OCI-LY3 (cell line): ENCODE results near the gene DPYSL3.

Experiments
- H2AFZ ChIP-seq: fragments of 200-600, 300-600 bp; shearing (Covaris generic); 2 replicates; pipeline ENCODE4 v1.6.0; 2014; ENCODE audit warnings: antibody characterized with exemption, low read depth, low read length
- H3K27ac ChIP-seq: fragments of 200-600, 300-600 bp; sonication (generic); 2 replicates; pipeline ENCODE4 v1.5.1; 2014; ENCODE audit warnings: mild to moderate bottlenecking, low read length, moderate library complexity, mixed read lengths
- H3K27me3 ChIP-seq: fragments of 200-600, 300-600 bp; sonication (generic); 2 replicates; pipeline ENCODE4 v1.6.1; 2014; ENCODE audit warnings: low read depth, low read length, mixed read lengths
- H3K36me3 ChIP-seq: fragments of 200-600, 300-600 bp; sonication (generic); replicated peaks from 2 replicates; pipeline ENCODE3; 2014; ENCODE audit warnings: low read depth, low read length, mixed read lengths
- H3K4me1 ChIP-seq: fragments of 300-600, 200-600 bp; sonication (generic); 2 replicates; pipeline ENCODE4 v1.6.1; 2014; ENCODE audit warnings: low read length, mixed read lengths
- H3K4me2 ChIP-seq: fragments of 200-600, 300-600 bp; sonication (generic); 2 replicates; pipeline ENCODE4 v1.6.1; 2014; ENCODE audit warnings: low read length, mixed read lengths
- H3K4me3 ChIP-seq: fragments of 300-600, 200-600 bp; sonication (generic); 2 replicates; pipeline ENCODE4 v1.5.1; 2014; ENCODE audit warnings: antibody characterized with exemption, mild to moderate bottlenecking, low read length, moderate library complexity
- H3K79me2 ChIP-seq: fragments of 300-600, 200-600 bp; shearing (Covaris generic); 2 replicates; pipeline ENCODE4 v1.6.1; 2014; ENCODE audit warnings: mild to moderate bottlenecking, low read length, mixed read lengths
- H3K9ac ChIP-seq: fragments of 300-600, 200-600 bp; shearing (Covaris generic); 2 replicates; pipeline ENCODE4 v1.6.0; 2014; ENCODE audit warnings: mild to moderate bottlenecking, low read length, moderate library complexity
- H3K9me3 ChIP-seq: fragments of 200-600, 300-600 bp; shearing (Covaris generic); 2 replicates; pipeline ENCODE4 v1.6.1; 2014; ENCODE audit warnings: low read length, mixed read lengths; ENCODE audit not compliant: insufficient read depth
- H4K20me1 ChIP-seq: fragments of 200-600, 300-600 bp; sonication (generic); 2 replicates; pipeline ENCODE4 v1.6.1; 2016; ENCODE audit warnings: low read length, mixed read lengths; ENCODE audit not compliant: insufficient read depth
- EZH2phosphoT487 ChIP-seq: fragments of 200-600 bp; shearing (Covaris generic); IDR thresholded peaks from 2 replicates; pipeline ENCODE4 v1.6.1; 2018; ENCODE audit warnings: antibody characterized with exemption, mixed run types, low read depth
- TF ChIP-seq, protein P1 (sequence below): fragments of 200-600, 300-600 bp; sonication (generic); IDR thresholded peaks from 2 replicates; pipeline ENCODE4 v1.5.1; 2014; ENCODE audit warnings: antibody characterized with exemption, low read length, low read depth

DPYSL3 gene

DNA sequence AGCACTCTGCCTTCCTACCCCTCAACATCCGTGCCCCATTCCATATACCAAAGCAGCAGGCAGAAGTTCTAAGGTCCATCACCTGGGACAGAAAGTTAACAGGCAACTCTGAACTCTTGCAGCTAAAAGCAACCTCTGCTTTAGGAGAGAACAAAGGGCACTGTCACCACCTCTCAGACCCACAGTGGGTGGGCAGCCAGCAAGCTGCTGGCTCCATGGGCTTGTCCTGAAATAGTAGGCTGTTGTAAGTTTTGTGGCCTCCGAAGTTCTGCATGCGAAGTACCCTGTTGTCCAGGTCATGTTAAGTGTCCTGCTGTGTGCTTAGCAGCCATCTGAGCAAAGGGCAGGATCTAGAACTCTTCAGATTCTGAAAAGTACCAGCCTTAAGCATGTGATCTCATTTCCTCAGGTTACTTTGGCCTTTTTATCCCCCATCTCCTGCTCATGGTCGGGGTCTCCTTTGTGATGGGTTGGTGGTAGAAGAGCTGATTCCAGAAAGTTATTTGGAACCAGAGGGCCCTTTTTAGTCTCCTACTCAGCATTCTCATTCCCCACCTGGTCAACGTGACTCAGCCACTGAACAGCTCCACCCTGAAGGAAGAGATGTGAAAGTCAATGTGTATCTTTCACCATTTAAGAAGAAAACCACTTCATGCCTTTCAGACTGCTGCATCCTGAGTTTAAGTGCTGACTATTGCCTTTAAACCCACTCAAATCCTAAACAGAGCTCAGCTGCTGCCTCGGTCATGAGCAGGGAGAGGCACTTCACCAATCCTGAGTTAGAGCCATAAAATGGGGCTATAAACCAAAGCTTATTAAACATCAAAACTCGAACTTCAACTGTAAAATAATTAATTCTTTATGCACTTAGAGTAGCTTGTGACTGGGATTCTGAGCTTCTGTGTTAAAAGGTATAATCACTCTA, 121.4 kb downstream of the DPYSL3 start:
- Histone ChIP-seq H3K4me3 (no peak overlapping the region), H3K9ac (no peak overlapping the region), H3K36me3 (no peaks in the 10 kb centered on the region), H3K4me2 (no peak overlapping the region), H2AFZ (no peak overlapping the region), H4K20me1 (no peaks in the 10 kb centered on the region), H3K79me2 (no peaks in the 10 kb centered on the region), H3K4me1 (no peaks in the 10 kb centered on the region), H3K27me3 (no peaks in the 10 kb centered on the region; the same call in 1 of the 2 replicates), H3K9me3 (no peaks in the 10 kb centered on the region), H3K27ac (no peak overlapping the region)
- TF ChIP-seq, protein P1, sequence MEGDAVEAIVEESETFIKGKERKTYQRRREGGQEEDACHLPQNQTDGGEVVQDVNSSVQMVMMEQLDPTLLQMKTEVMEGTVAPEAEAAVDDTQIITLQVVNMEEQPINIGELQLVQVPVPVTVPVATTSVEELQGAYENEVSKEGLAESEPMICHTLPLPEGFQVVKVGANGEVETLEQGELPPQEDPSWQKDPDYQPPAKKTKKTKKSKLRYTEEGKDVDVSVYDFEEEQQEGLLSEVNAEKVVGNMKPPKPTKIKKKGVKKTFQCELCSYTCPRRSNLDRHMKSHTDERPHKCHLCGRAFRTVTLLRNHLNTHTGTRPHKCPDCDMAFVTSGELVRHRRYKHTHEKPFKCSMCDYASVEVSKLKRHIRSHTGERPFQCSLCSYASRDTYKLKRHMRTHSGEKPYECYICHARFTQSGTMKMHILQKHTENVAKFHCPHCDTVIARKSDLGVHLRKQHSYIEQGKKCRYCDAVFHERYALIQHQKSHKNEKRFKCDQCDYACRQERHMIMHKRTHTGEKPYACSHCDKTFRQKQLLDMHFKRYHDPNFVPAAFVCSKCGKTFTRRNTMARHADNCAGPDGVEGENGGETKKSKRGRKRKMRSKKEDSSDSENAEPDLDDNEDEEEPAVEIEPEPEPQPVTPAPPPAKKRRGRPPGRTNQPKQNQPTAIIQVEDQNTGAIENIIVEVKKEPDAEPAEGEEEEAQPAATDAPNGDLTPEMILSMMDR: no peak
- no peak for TF ChIP-seq EZH2phosphoT487

DNA sequence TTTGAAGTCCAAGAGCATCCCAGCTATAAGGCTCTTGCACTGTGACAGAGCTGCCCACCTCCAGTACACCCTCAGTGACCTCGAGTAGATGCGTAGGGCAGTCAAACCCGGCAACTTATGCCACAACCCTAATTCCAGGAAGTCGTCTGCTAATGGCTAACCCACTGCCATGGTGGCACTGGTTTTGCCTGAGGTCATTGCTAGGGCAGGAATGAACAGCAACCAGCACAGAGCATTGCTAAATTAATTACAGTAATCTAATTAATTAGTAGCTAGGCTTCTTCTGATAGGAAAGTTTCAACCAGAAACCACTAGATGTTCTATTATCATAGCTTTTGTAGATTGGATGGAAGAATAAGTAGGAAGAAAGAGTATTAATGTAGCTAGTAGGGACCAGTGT, 122.8 kb downstream of the DPYSL3 start:
- Histone ChIP-seq H3K27me3 (no peaks in the 10 kb centered on the region; the same call in 1 of the 2 replicates), H3K4me2 (no peak overlapping the region), H2AFZ (no peak overlapping the region), H3K79me2 (no peaks in the 10 kb centered on the region), H3K9me3 (no peaks in the 10 kb centered on the region), H3K4me3 (no peak overlapping the region), H4K20me1 (no peaks in the 10 kb centered on the region), H3K36me3 (no peaks in the 10 kb centered on the region), H3K9ac (no peak overlapping the region), H3K27ac (no peak overlapping the region), H3K4me1 (no peaks in the 10 kb centered on the region)
- TF ChIP-seq EZH2phosphoT487: no peak
- TF ChIP-seq, protein P1: no peak

DNA sequence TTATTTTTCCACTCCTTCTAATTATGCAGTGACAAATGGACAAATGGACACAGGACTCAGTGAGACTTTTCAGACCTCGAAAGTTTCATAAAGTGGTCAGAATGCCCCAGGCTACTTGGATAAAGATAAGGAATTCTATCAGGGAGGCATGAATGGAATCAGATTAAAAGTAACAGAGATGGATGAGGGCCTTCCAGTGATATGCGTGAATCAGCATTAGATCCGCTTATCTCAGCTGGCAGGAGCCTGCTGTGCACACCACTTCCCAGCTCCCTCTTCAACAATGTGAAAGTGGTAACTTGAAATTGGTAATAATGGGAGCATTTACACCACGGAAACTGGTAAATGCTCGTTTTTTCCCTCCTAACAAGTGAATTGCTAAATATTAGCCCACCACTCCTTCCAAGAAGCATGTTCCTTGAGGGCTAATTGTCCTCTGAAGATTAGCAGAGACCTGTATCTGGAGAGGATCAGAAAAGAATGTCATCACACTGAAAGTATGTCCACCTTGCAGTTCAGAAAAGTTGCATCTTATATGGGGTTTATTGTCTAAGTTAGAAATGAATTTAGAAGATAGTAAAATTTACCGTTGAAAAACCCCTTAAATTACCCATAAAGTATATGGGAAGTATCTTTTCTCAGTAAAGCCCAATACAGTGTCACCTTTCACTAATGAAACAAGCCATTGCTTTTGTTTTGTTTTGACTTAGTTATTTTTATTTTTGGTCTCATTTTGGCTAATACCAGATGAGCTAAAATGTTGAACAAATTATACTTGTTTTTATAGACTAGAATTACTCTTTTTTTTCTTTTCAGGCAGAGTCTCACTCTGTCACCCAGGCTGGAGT, 125.3 kb downstream of the DPYSL3 start:
- no peaks in the 10 kb centered on the region for H3K36me3 ChIP-seq
- no peak overlapping the region for H3K9ac ChIP-seq
- no peaks in the 10 kb centered on the region for H3K79me2 ChIP-seq
- no peaks in the 10 kb centered on the region for H3K9me3 ChIP-seq
- H3K4me3 ChIP-seq: no peak overlapping the region
- no peaks in the 10 kb centered on the region for H3K4me1 ChIP-seq
- H3K27me3 ChIP-seq: no peaks in the 10 kb centered on the region; the same call in 1 of the 2 replicates
- no peak overlapping the region for H3K4me2 ChIP-seq
- H3K27ac ChIP-seq: no peak overlapping the region
- H2AFZ ChIP-seq: no peak overlapping the region
- TF ChIP-seq EZH2phosphoT487: no peak
- TF ChIP-seq, protein P1: no peak
- no peaks in the 10 kb centered on the region for H4K20me1 ChIP-seq

DNA sequence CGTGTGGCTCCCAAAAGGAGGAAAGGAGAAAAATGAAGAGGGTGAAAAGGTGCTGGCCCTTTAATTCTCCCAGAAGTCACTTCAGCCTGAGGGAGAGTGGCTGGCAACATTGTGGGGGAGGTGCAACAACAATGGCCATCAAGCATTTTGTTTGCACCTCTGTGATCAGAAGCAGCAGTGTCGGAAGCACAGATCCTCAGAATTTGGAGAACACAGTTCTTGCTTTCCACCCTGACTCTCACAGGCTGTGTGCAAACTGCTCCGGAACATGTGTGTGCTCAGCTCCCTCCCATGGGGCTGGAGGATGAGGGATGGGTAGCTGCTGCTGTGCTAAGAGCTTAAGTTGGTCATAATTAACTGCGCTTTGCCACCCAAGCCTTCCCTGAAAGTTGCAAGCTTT, 127.1 kb downstream of the DPYSL3 start:
- Histone ChIP-seq H3K27ac (no peak overlapping the region), H3K4me3 (no peak overlapping the region), H2AFZ (no peak overlapping the region), H3K4me1 (no peaks in the 10 kb centered on the region), H3K79me2 (no peaks in the 10 kb centered on the region), H3K9me3 (no peaks in the 10 kb centered on the region), H3K4me2 (no peak overlapping the region), H4K20me1 (no peaks in the 10 kb centered on the region), H3K27me3 (no peaks in the 10 kb centered on the region), H3K36me3 (no peaks in the 10 kb centered on the region), H3K9ac (no peak overlapping the region)
- TF ChIP-seq, protein P1: no peak
- TF ChIP-seq EZH2phosphoT487: no peak
